SK-N-SH treated with all-trans-retinoic acid at 6 μM for 48 hours (cell line): ENCODE measurements around the gene TNRC6B.

Source experiments
- ATAC-seq: fragments of 200-7000 bp; cut with Tn5 transposase; 3 replicates; pipeline ENCODE4 v1.9.1; 2020; ENCODE audit warnings: mild to moderate bottlenecking, moderate library complexity
- BACH2 ChIP-seq: fragments of 250-450 bp; sonication (Bioruptor Pico); IDR thresholded peaks from 2 replicates; pipeline ENCODE4 v1.9.0; 2021; ENCODE audit warnings: mild to moderate bottlenecking, borderline replicate concordance
- CREB5 ChIP-seq: fragments of 250-450 bp; sonication (Bioruptor Pico); IDR thresholded peaks from 2 replicates; pipeline ENCODE4 v1.5.1; 2020; ENCODE audit warnings: low read depth, mild to moderate bottlenecking, moderate library complexity
- CSDC2 ChIP-seq: fragments of 250-450 bp; sonication (Bioruptor Pico); IDR thresholded peaks from 2 replicates; pipeline ENCODE4 v1.5.0; 2020; ENCODE audit warnings: mild to moderate bottlenecking, moderate library complexity
- ESRRG ChIP-seq: fragments of 250-450 bp; sonication (Bioruptor Pico); IDR thresholded peaks from 2 replicates; pipeline ENCODE4 v1.6.1; 2021; ENCODE audit warnings: mild to moderate bottlenecking
- GLIS3 ChIP-seq: fragments of 250-450 bp; sonication (Bioruptor Pico); IDR thresholded peaks from 2 replicates; pipeline ENCODE4 v1.5.0; 2020; ENCODE audit warnings: mild to moderate bottlenecking, moderate library complexity
- ISL1 ChIP-seq: fragments of 250-450 bp; sonication (Bioruptor Pico); IDR thresholded peaks from 2 replicates; pipeline ENCODE4 v2.1.2; 2022; ENCODE audit warnings: mild to moderate bottlenecking, moderate library complexity
- OSR1 ChIP-seq: fragments of 250-450 bp; sonication (Bioruptor Pico); IDR thresholded peaks from 2 replicates; pipeline ENCODE4 v1.8.0; 2022; ENCODE audit warnings: moderate library complexity, mild to moderate bottlenecking, inconsistent platforms
- PATZ1 ChIP-seq: fragments of 250-450 bp; sonication (Bioruptor Pico); IDR thresholded peaks from 2 replicates; pipeline ENCODE4 v1.8.0; 2020; ENCODE audit warnings: mild to moderate bottlenecking, moderate library complexity, borderline replicate concordance
- POU6F1 ChIP-seq: fragments of 250-450 bp; sonication (Bioruptor Pico); IDR thresholded peaks from 2 replicates; pipeline ENCODE4 v1.8.0; 2021; ENCODE audit warnings: low read depth, mild to moderate bottlenecking, moderate library complexity, borderline replicate concordance
- PPARA ChIP-seq: fragments of 250-450 bp; sonication (Bioruptor Pico); IDR thresholded peaks from 2 replicates; pipeline ENCODE4 v1.5.0; 2020; ENCODE audit warnings: mild to moderate bottlenecking, borderline replicate concordance
- RARB ChIP-seq: fragments of 250-450 bp; sonication (Bioruptor Pico); IDR thresholded peaks from 2 replicates; pipeline ENCODE4 v1.8.0; 2021; ENCODE audit warnings: mild to moderate bottlenecking, moderate library complexity
- SNAI2 ChIP-seq: fragments of 250-450 bp; sonication (Bioruptor Pico); IDR thresholded peaks from 2 replicates; pipeline ENCODE4 v1.5.0; 2020; ENCODE audit warnings: mild to moderate bottlenecking, moderate library complexity
- TCF4 ChIP-seq: fragments of 250-450 bp; sonication (Bioruptor Pico); IDR thresholded peaks from 2 replicates; pipeline ENCODE4 v1.8.0; 2021; ENCODE audit warnings: mild to moderate bottlenecking, moderate library complexity, borderline replicate concordance
- TOX ChIP-seq: fragments of 250-450 bp; sonication (Bioruptor Pico); IDR thresholded peaks from 2 replicates; pipeline ENCODE4 v1.8.0; 2021; ENCODE audit warnings: mild to moderate bottlenecking, moderate library complexity, borderline replicate concordance
- TSHZ2 ChIP-seq: fragments of 250-450 bp; sonication (Bioruptor Pico); IDR thresholded peaks from 2 replicates; pipeline ENCODE4 v1.5.0; 2020; ENCODE audit warnings: mild to moderate bottlenecking, moderate library complexity
- ZC3H10 ChIP-seq: fragments of 250-450 bp; sonication (Bioruptor Pico); IDR thresholded peaks from 2 replicates; pipeline ENCODE4 v1.5.1; 2021; ENCODE audit warnings: mild to moderate bottlenecking, moderate library complexity
- ZFP3 ChIP-seq: fragments of 250-450 bp; sonication (Bioruptor Pico); IDR thresholded peaks from 2 replicates; pipeline ENCODE4 v1.5.0; 2020; ENCODE audit warnings: mild to moderate bottlenecking, moderate library complexity
- ZFP30 ChIP-seq: fragments of 450-650 bp; formaldehyde crosslinking; IDR thresholded peaks from 2 replicates; pipeline ENCODE4 v1.5.0; 2022; ENCODE audit warnings: mild to moderate bottlenecking, moderate library complexity
- ZNF565 ChIP-seq: fragments of 450-650 bp; formaldehyde crosslinking; conservative IDR thresholded peaks from 2 replicates; pipeline ENCODE4 v1.5.0; 2020; ENCODE audit warnings: low read depth, mild to moderate bottlenecking, moderate library complexity
- ZNF70 ChIP-seq: fragments of 450-650 bp; formaldehyde crosslinking; IDR thresholded peaks from 2 replicates; pipeline ENCODE4 v1.5.0; 2020; ENCODE audit warnings: mild to moderate bottlenecking, moderate library complexity
- ZNF8 ChIP-seq: fragments of 450-650 bp; formaldehyde crosslinking; IDR thresholded peaks from 2 replicates; pipeline ENCODE4 v1.5.0; 2020; ENCODE audit warnings: mild to moderate bottlenecking, moderate library complexity

The TNRC6B gene

GRCh38 chr22:40206561-40206960 is 28.8 kb downstream of the TNRC6B start:
- ATAC-seq = no peak
- TF ChIP-seq POU6F1 (CRISPR knock-in tag) (no peak), BACH2 (CRISPR knock-in tag) (no peak), ESRRG (CRISPR knock-in tag) (no peak), GLIS3 (no peak), ZFP3 (CRISPR knock-in tag) (no peak), ZNF8 (no peak), OSR1 (no peak), TOX (CRISPR knock-in tag) (no peak), ZC3H10 (CRISPR knock-in tag) (no peak), RARB (no peak), PATZ1 (CRISPR knock-in tag) (no peak), CSDC2 (CRISPR knock-in tag) (no peak), TSHZ2 (CRISPR knock-in tag) (no peak), PPARA (CRISPR knock-in tag) (no peak), ZNF565 (CRISPR knock-in tag) (no peak)

GRCh38 chr22:40210818-40211217 is 33.1 kb downstream of the TNRC6B start:
- no peak for ATAC-seq
- TF ChIP-seq BACH2 (CRISPR knock-in tag) = no peak
- no peak for TF ChIP-seq ZC3H10 (CRISPR knock-in tag)
- no peak for TF ChIP-seq TCF4 (CRISPR knock-in tag)
- no peak for TF ChIP-seq ZFP30 (CRISPR knock-in tag)
- no peak for TF ChIP-seq PATZ1 (CRISPR knock-in tag)
- no peak for TF ChIP-seq PPARA (CRISPR knock-in tag)
- no peak for TF ChIP-seq CREB5 (CRISPR knock-in tag)
- no peak for TF ChIP-seq ISL1
- no peak for TF ChIP-seq SNAI2 (CRISPR knock-in tag)
- TF ChIP-seq RARB = no peak
- TF ChIP-seq TSHZ2 (CRISPR knock-in tag) = no peak
- TF ChIP-seq ZFP3 (CRISPR knock-in tag) = no peak
- no peak for TF ChIP-seq ESRRG (CRISPR knock-in tag)
- no peak for TF ChIP-seq ZNF565 (CRISPR knock-in tag)
- TF ChIP-seq ZNF70 = no peak
